Activated T-cell treated with anti-CD3 and anti-CD28 coated beads for 24 hours (primary cell): ENCODE results near the gene RAB26.
"Not testable (repeated sequence)": the region's sequence is repeated elsewhere in the genome, so short reads cannot be mapped to it uniquely, and the experiment has no call there.

Experiments
- DNase-seq: peaks from one replicate; pipeline ENCODE4 v3.0.0-alpha.2; 2020; ENCODE audit warnings: low read depth

RAB26 gene

GRCh38 chr16:2117341-2117740 lies 31.1 kb upstream of the RAB26 start:
- not testable (repeated sequence) for DNase-seq

DNA sequence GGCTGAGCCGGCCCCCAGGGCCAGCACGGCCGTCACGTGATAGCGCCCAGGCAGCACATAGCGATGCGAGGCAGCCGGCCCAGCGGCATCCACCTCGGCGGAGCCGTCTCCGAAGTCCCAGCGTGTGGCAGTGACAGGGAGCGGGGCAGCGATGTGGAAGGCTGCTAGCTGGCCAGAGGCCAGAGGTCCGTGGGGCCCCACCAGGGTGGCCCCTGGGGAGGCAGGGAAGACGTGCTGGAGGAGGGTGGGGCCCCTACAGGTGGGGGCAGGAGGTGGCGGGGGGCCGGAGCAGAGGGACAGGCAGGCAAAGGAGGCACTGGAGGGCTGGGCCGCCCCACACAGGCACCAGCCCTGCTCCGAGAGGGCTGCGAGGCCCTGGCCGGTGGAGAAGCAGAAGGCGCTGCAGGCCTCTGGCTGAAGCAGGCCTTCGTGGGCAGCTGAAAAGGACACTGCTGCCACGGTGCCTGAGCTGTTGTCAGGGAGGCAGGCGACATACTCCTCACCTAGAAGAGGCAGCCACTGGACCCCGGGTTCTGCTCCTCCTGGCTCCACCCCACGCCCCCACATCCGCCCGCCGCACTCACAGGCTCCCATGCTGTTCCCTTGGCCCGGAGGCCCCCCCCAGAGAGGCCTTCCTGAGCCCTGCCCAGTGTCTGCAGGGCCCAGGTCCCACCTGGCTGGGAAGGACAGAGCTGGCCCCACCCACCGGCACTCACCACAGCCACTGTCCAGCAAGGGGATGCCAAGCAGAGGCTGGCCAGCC lies 30.3 kb upstream of the RAB26 start:
- DNase-seq = not testable (repeated sequence)

DNA sequence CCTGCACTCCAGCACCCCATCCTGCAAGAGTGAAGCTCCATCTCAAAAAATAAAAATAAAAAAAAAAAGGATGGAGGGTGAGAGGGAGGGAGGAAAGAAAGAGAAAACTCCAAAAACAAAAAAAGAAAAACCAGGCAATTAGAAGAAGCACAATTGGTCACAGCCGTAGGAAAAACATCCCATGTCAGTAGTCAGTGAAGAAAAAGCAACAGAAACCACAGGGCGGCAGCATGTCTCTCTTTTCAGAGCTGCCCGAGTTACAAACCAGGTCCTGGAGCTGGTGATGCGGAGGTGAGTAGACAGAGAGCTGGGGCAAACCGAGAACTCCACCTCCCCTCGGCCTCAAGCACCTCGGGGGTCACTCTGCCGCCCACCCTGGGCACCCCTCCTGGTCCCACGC lies 27.1 kb upstream of the RAB26 start:
- not testable (repeated sequence) for DNase-seq

- no peak for DNase-seq
Observed at GRCh38 chr16:2121853-2122252, 26.6 kb upstream of the RAB26 start.

DNA sequence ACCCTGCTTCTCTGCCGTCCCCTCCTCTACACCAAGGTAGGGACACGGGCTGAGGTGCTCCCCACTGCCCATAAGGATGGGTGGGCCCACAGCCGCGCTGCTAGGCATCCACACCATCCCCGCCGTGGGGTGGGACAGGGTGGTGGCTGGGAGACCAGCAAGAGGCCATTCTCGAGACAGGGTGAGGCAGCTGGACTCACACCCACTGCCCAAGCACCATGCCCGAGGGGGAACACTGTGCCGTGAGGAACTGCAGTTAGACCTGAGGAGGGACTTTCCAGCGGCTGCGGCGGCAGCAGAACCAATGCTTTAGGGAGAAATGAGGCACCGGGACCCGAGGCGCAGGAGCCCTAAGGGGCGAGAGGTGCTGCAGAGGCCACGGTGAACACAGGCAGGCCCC lies 26.0 kb upstream of the RAB26 start:
- no peak for DNase-seq

DNA sequence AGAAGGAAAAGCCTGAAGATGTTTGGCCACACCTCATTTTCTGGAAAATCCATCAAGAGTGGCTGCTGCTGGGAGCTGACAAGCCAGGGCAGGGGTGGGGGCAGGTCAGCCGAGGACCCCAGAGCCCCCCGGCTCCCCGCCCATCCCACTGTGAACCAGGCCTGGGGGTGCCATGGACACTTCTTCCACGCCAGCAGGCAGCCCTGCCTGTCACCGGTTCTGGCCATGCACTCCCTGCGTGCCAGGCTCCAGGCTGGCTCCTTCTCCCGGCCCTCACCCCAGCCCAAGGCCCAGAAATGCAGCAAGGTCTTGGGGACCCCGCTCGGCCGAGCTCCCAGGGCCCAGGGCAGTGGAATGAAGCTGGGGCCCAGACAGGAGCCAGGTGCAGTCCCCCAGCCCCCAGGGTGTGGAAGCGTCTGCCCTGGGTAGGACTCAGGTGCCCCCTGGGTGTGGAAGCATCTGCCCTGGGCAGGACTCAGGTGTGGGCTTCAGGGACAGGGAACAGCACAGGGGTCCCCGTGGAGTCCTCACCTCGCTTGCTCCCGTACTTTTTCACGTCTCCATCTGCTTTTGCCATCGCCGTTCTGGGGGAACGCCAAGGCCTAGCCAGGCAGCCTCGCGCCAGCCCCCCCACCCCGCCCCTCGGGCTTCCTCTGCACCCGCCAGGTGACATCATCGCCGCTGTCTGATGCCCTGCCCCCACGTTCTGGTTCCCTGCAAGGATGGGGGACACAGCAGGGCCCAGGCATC lies 25.3 kb upstream of the RAB26 start:
- DNase-seq = not testable (repeated sequence)

DNA sequence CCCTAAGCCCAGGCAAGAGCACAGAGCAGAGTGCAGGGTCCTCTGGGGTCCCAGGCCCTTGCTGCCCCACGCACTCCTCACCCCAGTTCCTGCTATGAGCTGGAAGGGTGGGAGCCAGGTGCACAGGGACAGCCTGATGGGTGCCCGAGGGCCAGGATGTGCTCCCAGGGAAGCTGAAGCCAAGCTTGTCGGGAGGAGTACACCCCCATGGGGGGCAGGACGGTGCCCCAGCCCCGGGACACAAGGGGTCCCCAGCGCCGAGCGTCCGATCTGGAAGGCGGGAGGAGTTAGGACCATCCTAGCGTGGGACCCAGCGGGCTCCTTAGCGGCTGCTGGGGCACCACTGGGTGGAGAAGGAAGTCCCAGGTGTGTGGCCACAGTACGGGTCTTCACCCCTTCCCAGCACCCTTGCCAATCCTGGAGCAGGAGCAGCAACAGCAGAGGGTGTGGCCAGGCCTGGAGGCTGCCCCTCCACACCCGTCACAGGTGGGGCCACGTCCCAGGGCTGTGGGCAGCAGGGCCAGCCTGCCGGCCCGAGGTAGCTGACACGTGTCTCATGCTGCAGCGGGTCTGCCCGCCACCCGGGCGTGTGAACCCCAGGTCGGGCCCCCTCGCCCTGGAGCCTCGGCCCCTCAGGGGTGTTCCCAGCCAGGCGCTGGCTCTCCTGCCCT lies 24.6 kb upstream of the RAB26 start:
- DNase-seq = not testable (repeated sequence)

DNA sequence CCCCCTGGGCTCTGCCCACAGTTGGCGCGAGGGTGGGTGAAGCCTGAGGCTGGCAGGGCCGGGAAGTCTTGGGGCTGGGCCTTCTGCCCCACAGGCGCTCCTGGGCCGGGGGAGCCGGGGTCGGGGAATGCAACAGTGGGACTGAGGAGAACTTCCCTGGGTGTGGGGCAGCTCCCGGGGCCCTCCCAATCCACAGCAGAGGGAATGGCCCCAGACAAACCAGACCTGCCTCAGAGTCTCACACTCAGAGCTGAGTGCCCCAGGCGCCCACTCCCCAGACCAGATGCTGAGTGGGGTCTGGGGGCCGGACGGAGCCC lies 24.1 kb upstream of the RAB26 start:
- not testable (repeated sequence) for DNase-seq

GRCh38 chr16:2124694-2125444 lies 23.6 kb upstream of the RAB26 start:
- not testable (repeated sequence) for DNase-seq

DNA sequence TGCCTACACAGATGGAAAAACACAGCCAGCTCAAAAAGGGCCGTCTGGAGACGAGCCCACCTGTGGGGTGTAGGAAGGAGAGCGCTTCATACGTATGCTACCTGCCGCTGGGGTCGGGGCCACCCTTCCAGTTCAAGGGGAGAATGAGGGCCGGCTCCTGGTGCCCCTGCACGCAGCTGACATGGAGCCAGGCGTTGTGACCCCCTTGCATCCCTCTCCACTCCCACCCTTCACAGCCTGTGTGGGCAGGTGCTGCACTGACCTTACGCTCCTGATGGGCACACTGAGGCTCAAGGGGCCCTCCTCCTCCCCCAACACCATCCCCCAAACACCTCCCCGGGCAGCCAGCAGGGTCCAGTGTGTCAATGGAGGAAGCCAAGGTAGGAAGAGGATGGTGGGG lies 22.8 kb upstream of the RAB26 start:
- DNase-seq = not testable (repeated sequence)

GRCh38 chr16:2126161-2126743 lies 22.2 kb upstream of the RAB26 start:
- DNase-seq = not testable (repeated sequence)

DNA sequence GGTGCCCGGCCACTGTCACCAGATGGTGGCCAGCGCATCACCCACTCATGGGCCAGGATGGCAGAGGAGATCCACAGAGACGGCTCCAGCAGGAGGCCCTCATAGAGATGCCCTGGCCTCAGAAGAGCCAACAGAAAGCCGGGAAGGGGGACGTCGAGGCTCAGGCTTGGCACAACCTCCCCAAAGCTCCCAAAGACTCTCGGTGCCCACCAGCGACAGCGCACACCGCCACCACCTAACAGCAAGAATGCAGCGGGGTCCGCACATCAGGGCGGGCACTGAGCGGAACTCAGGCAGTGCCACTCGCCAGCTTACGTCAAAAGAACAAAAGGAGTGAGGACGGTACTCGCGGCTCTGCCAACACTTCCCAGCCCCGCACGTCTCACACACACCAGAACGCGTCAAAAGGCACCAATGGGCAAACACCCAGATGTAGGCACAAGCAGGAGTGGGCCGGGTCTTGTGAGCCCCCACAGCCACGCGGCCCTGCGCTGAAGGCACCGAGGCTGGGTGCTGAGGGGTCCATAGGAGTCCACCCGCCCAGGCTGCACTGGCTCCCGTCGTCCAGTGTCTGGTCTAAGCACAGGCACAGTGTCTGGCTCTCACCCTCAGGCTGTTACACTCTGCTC lies 21.4 kb upstream of the RAB26 start:
- DNase-seq = not testable (repeated sequence)

DNA sequence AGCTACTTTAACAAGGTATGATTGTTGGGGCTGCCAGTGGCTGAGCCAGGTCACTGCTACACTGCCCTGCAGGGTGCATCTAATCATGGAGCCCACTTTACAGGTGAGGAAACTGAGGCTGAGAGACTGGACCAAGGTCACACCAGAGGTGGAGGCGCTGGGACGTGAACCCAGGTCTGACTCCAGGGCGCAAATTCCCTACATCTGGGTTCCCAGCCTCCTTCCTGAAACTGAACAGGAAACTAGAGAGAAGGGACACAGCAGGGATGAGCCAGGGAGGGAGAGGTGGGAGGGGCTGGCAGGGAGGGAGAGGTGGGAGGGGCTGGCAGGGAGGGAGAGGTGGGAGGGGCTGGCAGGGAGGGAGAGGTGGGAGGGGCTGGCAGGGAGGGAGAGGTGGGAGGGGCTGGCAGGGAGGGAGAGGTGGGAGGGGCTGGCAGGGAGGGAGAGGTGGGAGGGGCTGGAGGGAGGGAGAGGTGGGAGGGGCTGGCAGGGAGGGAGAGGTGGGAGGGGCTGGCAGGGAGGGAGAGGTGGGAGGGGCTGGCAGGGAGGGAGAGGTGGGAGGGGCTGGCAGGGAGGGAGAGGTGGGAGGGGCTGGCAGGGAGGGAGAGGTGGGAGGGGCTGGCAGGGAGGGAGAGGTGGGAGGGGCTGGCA lies 20.7 kb upstream of the RAB26 start:
- DNase-seq = not testable (repeated sequence)

DNA sequence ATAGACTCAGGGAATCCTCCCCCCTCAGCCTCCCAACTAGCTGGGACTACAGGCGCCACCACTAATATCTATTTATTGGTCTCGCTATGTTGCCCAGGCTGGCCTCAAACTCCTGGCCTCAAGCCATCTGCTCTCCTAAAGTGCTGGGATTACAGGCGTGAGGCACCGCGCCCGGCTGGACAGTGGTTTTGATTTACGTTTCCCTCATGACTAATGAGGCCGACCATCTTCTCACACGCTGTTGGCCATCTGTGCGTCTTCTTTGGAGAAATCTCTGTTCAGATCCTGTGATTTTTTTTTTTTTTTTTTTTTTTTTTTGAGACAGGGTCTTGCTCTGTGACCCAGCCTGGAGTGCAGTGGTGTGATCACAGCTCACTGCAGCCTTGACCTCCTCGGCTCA lies 19.2 kb upstream of the RAB26 start:
- not testable (repeated sequence) for DNase-seq

- DNase-seq = not testable (repeated sequence)
Observed at GRCh38 chr16:2129890-2130447, 18.5 kb upstream of the RAB26 start.

DNA sequence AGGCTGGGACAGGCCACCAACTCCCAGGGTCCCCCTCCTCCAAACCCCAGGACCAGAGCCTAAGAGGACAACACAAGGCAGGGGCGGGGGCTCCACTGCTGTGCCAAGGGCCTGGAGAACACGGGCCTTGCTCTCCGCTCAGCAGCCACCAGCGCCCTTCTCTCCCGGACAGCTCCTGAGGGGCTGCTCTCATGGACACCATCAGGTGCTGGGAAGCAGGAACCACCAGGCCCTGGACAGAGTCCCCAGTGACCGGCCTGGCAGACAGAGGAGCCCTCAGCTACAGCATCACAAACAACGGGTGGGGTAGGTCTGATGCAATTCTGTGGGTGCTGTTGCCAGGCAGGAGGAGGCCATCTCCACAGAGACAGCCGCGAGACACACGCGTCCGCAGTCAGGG lies 14.6 kb upstream of the RAB26 start:
- DNase-seq = not testable (repeated sequence)

DNA sequence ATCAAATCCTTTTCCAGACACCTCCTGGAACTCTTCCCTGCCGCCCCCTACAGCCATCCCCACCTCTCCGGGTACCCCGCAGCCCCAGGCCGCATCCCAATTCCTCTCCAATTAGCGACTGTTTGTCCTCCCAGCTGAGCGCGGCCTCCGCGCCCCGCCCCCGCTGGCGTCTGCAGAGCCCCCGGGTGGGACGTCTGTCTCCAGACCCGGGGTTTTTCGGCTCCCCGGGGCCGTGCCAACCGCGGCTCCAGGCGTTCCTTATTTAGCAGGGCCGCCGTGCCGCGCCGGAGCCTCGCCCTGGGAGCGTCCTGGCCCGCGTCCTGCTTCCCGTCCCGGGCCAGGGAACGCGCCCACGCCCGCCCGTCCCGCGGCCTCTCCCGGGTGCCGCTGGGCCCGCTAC lies 13.4 kb upstream of the RAB26 start:
- not testable (repeated sequence) for DNase-seq

GRCh38 chr16:2135770-2136490 lies 12.5 kb upstream of the RAB26 start, which contains the start of gene PKD1:
Gene PKD1 (minus strand): TSS chr16:2135898. CDS start chr16:2135689, 209 bp downstream.
- DNase-seq = peak; percentile 99
